OCI-LY7 (cell line): ENCODE data around the gene OBI1. TPM values are rescaled to one million over a fixed set of nuclear protein-coding genes. Genes with fewer than 3 reads are reported as not detected.
A peak's percentile ranks its signal among the peaks of the same experiment; 100 is the strongest.

Experiments
- BruUV-seq: library from RNA; stranded (reverse); fragments of 400-500 nt; replicated peaks from 2 replicates; lab custom pipeline; 2021; lab: Mats Ljungman, UMichigan
- CTCF ChIA-PET: fragments of 300-600 bp; sonication (Branson Sonifier 250); formaldehyde crosslinking; loops from one replicate; lab custom pipeline; 2022; ENCODE audit warnings: antibody characterized with exemption; ENCODE audit not compliant: unreplicated experiment; lab: Charles Lee
- POLR2A ChIA-PET: fragments of 300-600 bp; sonication (Branson Sonifier 250); formaldehyde crosslinking; loops from one replicate; lab custom pipeline; 2022; ENCODE audit warnings: antibody characterized with exemption; lab: Charles Lee
- DNase-seq: peaks from one replicate; pipeline ENCODE4 v3.0.0-alpha.2; 2015; ENCODE audit warnings: low spot score
- H2AFZ ChIP-seq: fragments of 200-600 bp; sonication (generic), shearing (Covaris generic); 2 replicates; pipeline ENCODE4 v1.6.1; 2014; ENCODE audit warnings: mild to moderate bottlenecking, antibody characterized with exemption, low read length, moderate library complexity
- H3K27ac ChIP-seq: fragments of 200-600 bp; sonication (generic); 2 replicates; pipeline ENCODE4 v1.5.1; 2014; ENCODE audit warnings: mixed run types, low read depth, mild to moderate bottlenecking, moderate library complexity, low read length, inconsistent platforms; ENCODE audit not compliant: poor library complexity, severe bottlenecking
- H3K36me3 ChIP-seq: fragments of 200-600 bp; sonication (generic); 2 replicates; pipeline ENCODE4 v1.6.1; 2014; ENCODE audit warnings: mild to moderate bottlenecking, antibody characterized with exemption, low read length, moderate library complexity, mixed read lengths; ENCODE audit not compliant: insufficient read depth
- H3K4me1 ChIP-seq: fragments of 200-600 bp; sonication (generic); 2 replicates; pipeline ENCODE4 v1.5.1; 2014; ENCODE audit warnings: mild to moderate bottlenecking, low read length; ENCODE audit not compliant: insufficient read depth, poor library complexity, severe bottlenecking
- H3K4me2 ChIP-seq: fragments of 200-600 bp; sonication (generic); 2 replicates; pipeline ENCODE4 v1.6.1; 2014; ENCODE audit warnings: mild to moderate bottlenecking, low read length
- H3K4me3 ChIP-seq: fragments of 200-600 bp; sonication (generic); 2 replicates; pipeline ENCODE4 v1.5.1; 2014; ENCODE audit warnings: mild to moderate bottlenecking, low read depth, low read length; ENCODE audit not compliant: poor library complexity, severe bottlenecking
- H3K79me2 ChIP-seq: fragments of 200-600 bp; sonication (generic); 2 replicates; pipeline ENCODE4 v1.6.1; 2016; ENCODE audit warnings: low read depth, mild to moderate bottlenecking, low read length, moderate library complexity, mixed read lengths; ENCODE audit not compliant: insufficient read depth
- H3K9me2 ChIP-seq: fragments of 200-600 bp; sonication (generic); 2 replicates; pipeline ENCODE4 v1.6.1; 2016; ENCODE audit warnings: mild to moderate bottlenecking, low read length, mixed read lengths; ENCODE audit not compliant: insufficient read depth
- H3K9me3 ChIP-seq: fragments of 200-600 bp; sonication (generic); 2 replicates; pipeline ENCODE4 v1.6.1; 2014; ENCODE audit warnings: mild to moderate bottlenecking, mixed run types, low read length, mixed read lengths
- H4K20me1 ChIP-seq: fragments of 200-600 bp; sonication (generic); 2 replicates; pipeline ENCODE4 v1.6.1; 2014; ENCODE audit warnings: mild to moderate bottlenecking, antibody characterized with exemption, low read length, moderate library complexity, mixed read lengths; ENCODE audit not compliant: insufficient read depth
- EZH2phosphoT487 ChIP-seq: fragments of 200-600 bp; sonication (generic); IDR thresholded peaks from 2 replicates; pipeline ENCODE4 v1.6.1; 2018; ENCODE audit warnings: low read depth, borderline replicate concordance, mild to moderate bottlenecking, mixed run types, antibody characterized with exemption, low read length, moderate library complexity, mixed read lengths
- intact Hi-C: fragments of 100-400 bp; cut with micrococcal nuclease; formaldehyde crosslinking; loops from one replicate; pipeline ENCODE4 v1.10.0; 2022; ENCODE audit not compliant: unreplicated experiment
- total RNA-seq, 2 experiments: library from RNA; depleted of rRNA in 1 of 2; stranded (reverse); fragments of >200 nt in 1 of 2; shearing (Covaris generic) in 1 of 2; gene quantifications; 2 replicates each; pipeline ENCODE4 v1.2.3, GENCODE V29; 2014 to 2022
- TF ChIP-seq, protein P1 (sequence below): fragments of 200-600 bp; sonication (generic); conservative IDR thresholded peaks from 2 replicates; pipeline ENCODE4 v1.5.1; 2014; ENCODE audit warnings: mild to moderate bottlenecking, antibody characterized with exemption, low read length, moderate library complexity, mixed read lengths

Gene OBI1
- total RNA-seq, 2 experiments from 2014 or later: 17.9 to 18.3 TPM

DNA sequence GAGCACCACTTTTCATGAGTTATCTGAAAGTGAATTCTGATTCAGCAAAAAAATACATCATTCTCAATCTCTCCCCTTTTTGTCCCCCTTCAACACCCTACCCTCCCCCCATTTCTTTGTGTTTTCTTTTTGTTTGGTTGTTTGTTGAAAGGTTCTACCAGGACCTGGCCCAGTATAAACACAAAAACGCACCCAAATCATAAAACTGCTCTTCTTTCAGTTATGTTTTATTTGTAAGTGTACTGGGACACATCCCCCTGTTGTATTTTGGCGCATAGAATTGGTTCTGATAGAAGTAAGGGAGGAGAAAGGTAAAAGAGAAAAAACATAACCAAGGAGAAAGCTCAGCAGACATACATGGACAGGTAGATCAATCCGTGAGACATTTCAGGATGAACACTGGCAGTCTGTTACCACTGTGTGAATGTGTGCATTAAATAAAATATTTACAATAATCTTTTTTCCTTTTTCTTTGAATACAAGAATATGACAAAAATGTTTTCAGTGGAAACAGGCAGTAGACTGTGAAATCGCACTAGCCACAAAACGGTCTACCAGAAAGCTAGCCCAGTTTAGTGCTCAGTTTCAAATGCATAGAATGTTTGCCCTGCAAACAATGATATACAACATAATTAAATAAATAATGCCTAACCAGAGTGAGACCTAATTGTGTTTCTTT lies 59.9 kb downstream of the OBI1 start:
- Histone ChIP-seq H4K20me1 (no peaks in the 10 kb centered on the region; the same call in 1 of the 2 replicates), H3K9me2 (no peaks in the 10 kb centered on the region), H3K36me3 (no peaks in the 10 kb centered on the region), H2AFZ (no peak overlapping the region), H3K4me1 (peaks cover 14% of the 10 kb centered on the region), H3K4me3 (no peak overlapping the region), H3K27ac (no peak overlapping the region), H3K4me2 (no peak overlapping the region), H3K79me2 (no peaks in the 10 kb centered on the region), H3K9me3 (no peaks in the 10 kb centered on the region)
- intact Hi-C loops: no loop called here
- no peak for DNase-seq
- ChIA-PET CTCF (no interaction called here), POLR2A (interaction anchor here (0.6 kb wide), 1 partner anchor 24 kb away, joined by 3 read pairs; no protein-coding TSS in a partner anchor)
- no peak for TF ChIP-seq EZH2phosphoT487
- TF ChIP-seq, protein P1, sequence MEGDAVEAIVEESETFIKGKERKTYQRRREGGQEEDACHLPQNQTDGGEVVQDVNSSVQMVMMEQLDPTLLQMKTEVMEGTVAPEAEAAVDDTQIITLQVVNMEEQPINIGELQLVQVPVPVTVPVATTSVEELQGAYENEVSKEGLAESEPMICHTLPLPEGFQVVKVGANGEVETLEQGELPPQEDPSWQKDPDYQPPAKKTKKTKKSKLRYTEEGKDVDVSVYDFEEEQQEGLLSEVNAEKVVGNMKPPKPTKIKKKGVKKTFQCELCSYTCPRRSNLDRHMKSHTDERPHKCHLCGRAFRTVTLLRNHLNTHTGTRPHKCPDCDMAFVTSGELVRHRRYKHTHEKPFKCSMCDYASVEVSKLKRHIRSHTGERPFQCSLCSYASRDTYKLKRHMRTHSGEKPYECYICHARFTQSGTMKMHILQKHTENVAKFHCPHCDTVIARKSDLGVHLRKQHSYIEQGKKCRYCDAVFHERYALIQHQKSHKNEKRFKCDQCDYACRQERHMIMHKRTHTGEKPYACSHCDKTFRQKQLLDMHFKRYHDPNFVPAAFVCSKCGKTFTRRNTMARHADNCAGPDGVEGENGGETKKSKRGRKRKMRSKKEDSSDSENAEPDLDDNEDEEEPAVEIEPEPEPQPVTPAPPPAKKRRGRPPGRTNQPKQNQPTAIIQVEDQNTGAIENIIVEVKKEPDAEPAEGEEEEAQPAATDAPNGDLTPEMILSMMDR: no peak
- TSS peak; percentile 64 for BruUV-seq

- H2AFZ ChIP-seq: no peak overlapping the region
- H3K4me1 ChIP-seq: peaks cover 9% of the 10 kb centered on the region
- POLR2A ChIA-PET: no interaction called here
- TF ChIP-seq, protein P1: no peak
- TF ChIP-seq EZH2phosphoT487: no peak
- no peak overlapping the region for H3K27ac ChIP-seq
- no peaks in the 10 kb centered on the region for H3K36me3 ChIP-seq
- no peak overlapping the region for H3K4me2 ChIP-seq
- H3K79me2 ChIP-seq: no peaks in the 10 kb centered on the region
- CTCF ChIA-PET: no interaction called here
- BruUV-seq: no TSS peak
- no peaks in the 10 kb centered on the region for H3K9me2 ChIP-seq
- intact Hi-C loops: no loop called here
- no peaks in the 10 kb centered on the region for H3K9me3 ChIP-seq
- no peak overlapping the region for H3K4me3 ChIP-seq
- no peaks in the 10 kb centered on the region; the same call in 1 of the 2 replicates for H4K20me1 ChIP-seq
- no peak for DNase-seq
These were observed 60.7 kb downstream of the OBI1 start for GRCh38 chr13:78598116-78598781.

DNA sequence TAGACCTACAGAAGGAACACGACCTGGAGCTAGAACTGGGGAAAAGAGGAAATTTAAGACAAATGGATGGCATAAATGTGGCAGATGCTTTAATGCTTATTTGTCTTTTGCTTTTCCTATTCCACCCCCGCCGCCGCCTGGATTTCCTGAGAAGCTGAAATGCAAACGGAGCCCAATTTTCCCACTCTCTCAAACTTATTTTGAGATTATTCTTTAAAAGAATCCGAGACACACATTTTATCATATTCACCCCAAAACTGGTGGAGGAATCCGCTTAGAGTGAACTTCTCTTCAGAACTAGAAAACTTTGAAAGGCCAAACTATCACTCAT lies 61.4 kb downstream of the OBI1 start:
- Histone ChIP-seq H3K27ac (no peak overlapping the region), H3K9me3 (no peaks in the 10 kb centered on the region), H3K4me2 (no peak overlapping the region), H3K79me2 (no peaks in the 10 kb centered on the region), H3K9me2 (no peaks in the 10 kb centered on the region), H3K4me1 (peaks cover 8% of the 10 kb centered on the region), H3K36me3 (no peaks in the 10 kb centered on the region), H3K4me3 (no peak overlapping the region), H4K20me1 (no peaks in the 10 kb centered on the region; the same call in 1 of the 2 replicates), H2AFZ (no peak overlapping the region)
- no peak for DNase-seq
- BruUV-seq: no TSS peak
- ChIA-PET CTCF (no interaction called here), POLR2A (interaction anchor here (0.9 kb wide), 1 partner anchor 19 kb away, joined by 3 read pairs; no protein-coding TSS in a partner anchor)
- TF ChIP-seq, protein P1: no peak
- TF ChIP-seq EZH2phosphoT487: no peak
- intact Hi-C loops: no loop called here
